PC-9 (cell line): Measurements from ENCODE around the gene PAPSS2.

ENCODE experiments used
- EZH2 ChIP-seq: fragments of 200-600 bp; sonication (generic); IDR thresholded peaks from 2 replicates; pipeline ENCODE4 v1.8.0; 2017; ENCODE audit warnings: antibody characterized with exemption, low read depth
- TF ChIP-seq, protein P1 (sequence below): fragments of 200-600 bp; sonication (generic); conservative IDR thresholded peaks from 2 replicates; pipeline ENCODE4 v1.6.1; 2017; ENCODE audit warnings: mixed run types, antibody characterized with exemption, mild to moderate bottlenecking, moderate library complexity

DNA sequence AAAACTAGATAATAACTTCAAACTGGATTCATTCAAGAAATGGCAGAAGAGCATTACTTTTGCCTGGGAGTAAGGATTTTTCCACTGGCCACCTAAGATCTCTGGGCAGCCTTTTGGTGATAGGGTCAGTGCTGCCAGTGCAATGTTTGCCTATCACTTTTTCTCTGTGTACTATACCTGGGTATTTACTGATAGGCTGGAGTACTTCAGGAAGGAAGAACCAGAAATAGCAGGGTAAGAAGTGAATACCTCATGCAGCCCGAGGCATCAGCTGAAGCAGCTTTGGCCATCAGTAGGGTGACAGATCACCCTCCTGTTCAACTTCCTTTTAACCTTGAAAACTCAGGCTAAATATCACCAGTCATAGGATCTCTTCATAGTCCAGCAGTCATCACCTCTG lies 5.5 kb upstream of the PAPSS2 start:
- TF ChIP-seq, protein P1, sequence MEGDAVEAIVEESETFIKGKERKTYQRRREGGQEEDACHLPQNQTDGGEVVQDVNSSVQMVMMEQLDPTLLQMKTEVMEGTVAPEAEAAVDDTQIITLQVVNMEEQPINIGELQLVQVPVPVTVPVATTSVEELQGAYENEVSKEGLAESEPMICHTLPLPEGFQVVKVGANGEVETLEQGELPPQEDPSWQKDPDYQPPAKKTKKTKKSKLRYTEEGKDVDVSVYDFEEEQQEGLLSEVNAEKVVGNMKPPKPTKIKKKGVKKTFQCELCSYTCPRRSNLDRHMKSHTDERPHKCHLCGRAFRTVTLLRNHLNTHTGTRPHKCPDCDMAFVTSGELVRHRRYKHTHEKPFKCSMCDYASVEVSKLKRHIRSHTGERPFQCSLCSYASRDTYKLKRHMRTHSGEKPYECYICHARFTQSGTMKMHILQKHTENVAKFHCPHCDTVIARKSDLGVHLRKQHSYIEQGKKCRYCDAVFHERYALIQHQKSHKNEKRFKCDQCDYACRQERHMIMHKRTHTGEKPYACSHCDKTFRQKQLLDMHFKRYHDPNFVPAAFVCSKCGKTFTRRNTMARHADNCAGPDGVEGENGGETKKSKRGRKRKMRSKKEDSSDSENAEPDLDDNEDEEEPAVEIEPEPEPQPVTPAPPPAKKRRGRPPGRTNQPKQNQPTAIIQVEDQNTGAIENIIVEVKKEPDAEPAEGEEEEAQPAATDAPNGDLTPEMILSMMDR, result no peak
- TF ChIP-seq EZH2, result no peak
